Naive B cell (primary cell): Measurements from ENCODE around the gene KCNS1. TPM values are rescaled to one million over a fixed set of nuclear protein-coding genes. Genes with fewer than 3 reads are reported as not detected.
"Not testable (repeated sequence)": the region's sequence is repeated elsewhere in the genome, so short reads cannot be mapped to it uniquely, and the experiment has no call there.

ENCODE experiments used
- ATAC-seq, 2 donors: fragments of 150-1000 bp; cut with Tn5 transposase; 2 replicates each; pipeline ENCODE4 v1.10.0; 2021; ENCODE audit warnings: low read depth in 2 of 2, mild to moderate bottlenecking in 2 of 2, moderate library complexity in 2 of 2
- DNase-seq: peaks from one replicate; pipeline ENCODE4 v3.0.0; 2022
- H3K27ac Mint-ChIP-seq, 6 donors: one replicate each; pipeline ENCODE4 v1.8.0; 2020 to 2022; ENCODE audit warnings: mild to moderate bottlenecking in 6 of 6, mixed read lengths in 6 of 6, moderate library complexity in 5 of 6, inconsistent platforms in 2 of 6
- H3K27me3 Mint-ChIP-seq, 3 donors: one replicate each; pipeline ENCODE4 v1.8.0; 2021 to 2022; ENCODE audit warnings: mixed read lengths in 3 of 3, mild to moderate bottlenecking in 1 of 3
- H3K36me3 Mint-ChIP-seq, 2 donors: one replicate each; pipeline ENCODE4 v1.8.0; 2020 to 2022; ENCODE audit warnings: mixed read lengths in 2 of 2, inconsistent platforms in 1 of 2, mild to moderate bottlenecking in 1 of 2
- H3K4me1 Mint-ChIP-seq, 3 donors: one replicate each; pipeline ENCODE4 v1.8.0; 2020 to 2022; ENCODE audit warnings: mixed read lengths in 3 of 3, inconsistent platforms in 1 of 3, mild to moderate bottlenecking in 1 of 3, moderate library complexity in 1 of 3
- H3K4me3 Mint-ChIP-seq, 8 donors: one replicate each; pipeline ENCODE4 v1.8.0; 2020 to 2022; ENCODE audit warnings: mild to moderate bottlenecking in 8 of 8, mixed read lengths in 8 of 8, moderate library complexity in 8 of 8, inconsistent platforms in 2 of 8
- H3K9me3 Mint-ChIP-seq, 7 donors: one replicate each; pipeline ENCODE4 v1.8.0; 2020 to 2022; ENCODE audit warnings: mixed read lengths in 7 of 7, mild to moderate bottlenecking in 5 of 7, inconsistent platforms in 2 of 7, moderate library complexity in 1 of 7
- polyA plus RNA-seq, 6 donors: library from polyadenylated mRNA; unstranded; fragments of 300-500 nt; fragmentation: Illumina TruSeq; gene quantifications; one replicate each; pipeline ENCODE4 v1.2.3, GENCODE V29; 2021; ENCODE audit warnings: low read depth in 6 of 6

The KCNS1 gene
- polyA plus RNA-seq, 6 donors from 2014 or later, result 0.06 to 0.26 (median 0.20) TPM; not detected in 2

- DNase-seq (no peak), ATAC-seq (no peak)
- Mint-ChIP-seq H3K4me1 (peaks cover 51 to 59% (median 54%) of the 10 kb centered on the region in 3 donors), H3K27me3 (no peaks in the 10 kb centered on the region), H3K4me3 (peak overlapping the region in 1 of 8 donors; percentile 42), H3K27ac (peak overlapping the region; percentile 7 to 93 (median 48)), H3K9me3 (no peaks in the 10 kb centered on the region), H3K36me3 (peaks cover 16% of the 10 kb centered on the region in 2 donors)
Measured at GRCh38 chr20:45064812-45065211, 36.1 kb downstream of the KCNS1 start.

DNA sequence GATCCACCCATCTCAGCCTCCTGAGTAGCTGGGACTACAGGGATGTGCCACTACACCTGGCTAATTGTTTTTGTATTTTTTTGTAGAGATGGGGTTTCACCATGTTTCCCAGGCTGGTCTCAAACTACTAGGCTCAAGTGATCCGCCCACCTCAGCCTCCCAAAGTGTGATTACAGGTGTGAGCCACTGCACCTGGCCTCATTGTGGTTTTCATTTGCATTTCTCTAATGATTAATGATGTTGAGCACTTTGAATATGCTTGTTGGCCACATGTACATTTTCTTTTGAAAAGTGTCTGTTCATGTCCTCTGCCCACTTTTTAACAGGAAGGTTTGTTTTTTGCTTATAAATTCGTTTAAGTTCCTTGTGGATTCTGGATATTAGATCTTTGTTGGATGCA lies 37.8 kb downstream of the KCNS1 start:
- DNase-seq, H3K9me3 Mint-ChIP-seq, ATAC-seq, H3K27me3 Mint-ChIP-seq: not testable (repeated sequence)
- H3K27ac Mint-ChIP-seq, result peak overlapping the region; percentile 37 to 86 (median 53)
- peaks cover under 1 to 16% of the 10 kb centered on the region in 2 donors for H3K36me3 Mint-ChIP-seq
- H3K4me3 Mint-ChIP-seq, result peak overlapping the region in 2 of 8 donors; percentile 19 to 21
- peaks cover 46 to 64% (median 60%) of the 10 kb centered on the region in 3 donors for H3K4me1 Mint-ChIP-seq

GRCh38 chr20:45061244-45061643 lies 39.7 kb downstream of the KCNS1 start:
- Mint-ChIP-seq H3K36me3 (peaks cover 8 to 11% of the 10 kb centered on the region in 2 donors), H3K9me3 (no peaks in the 10 kb centered on the region), H3K27me3 (no peaks in the 10 kb centered on the region), H3K27ac (peak overlapping the region in 5 of 6 donors; percentile 12 to 74 (median 60)), H3K4me3 (peak overlapping the region in 1 of 8 donors; percentile 74), H3K4me1 (peaks cover 44 to 64% (median 53%) of the 10 kb centered on the region in 3 donors)
- ATAC-seq (no peak), DNase-seq (no peak)

DNA sequence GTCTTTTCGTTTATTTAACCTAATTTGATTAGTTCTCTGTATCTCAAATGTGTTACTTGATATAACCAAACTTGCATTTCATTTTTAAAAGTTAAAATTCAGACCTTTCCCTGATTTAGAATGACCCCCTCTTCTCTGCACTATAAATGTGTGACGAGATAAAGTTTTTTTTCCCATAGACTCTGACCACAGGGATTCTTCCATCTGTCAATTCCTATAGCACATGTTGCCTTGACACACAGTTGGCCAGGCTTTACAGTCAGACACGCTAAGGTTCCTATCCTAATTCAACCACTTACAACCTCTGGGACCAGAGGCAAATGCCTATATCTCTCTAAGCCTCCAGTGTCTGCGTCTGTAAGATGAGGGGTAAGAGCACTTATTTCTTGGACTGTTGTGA lies 40.6 kb downstream of the KCNS1 start:
- no peak for ATAC-seq
- Mint-ChIP-seq H3K4me3 (peak overlapping the region in 1 of 8 donors; percentile 34), H3K4me1 (peaks cover 40 to 68% (median 59%) of the 10 kb centered on the region in 3 donors), H3K9me3 (no peaks in the 10 kb centered on the region), H3K27me3 (no peaks in the 10 kb centered on the region), H3K36me3 (peaks cover 12 to 17% of the 10 kb centered on the region in 2 donors), H3K27ac (peak overlapping the region in 5 of 6 donors; percentile 62 to 95 (median 68))
- no peak for DNase-seq

DNA sequence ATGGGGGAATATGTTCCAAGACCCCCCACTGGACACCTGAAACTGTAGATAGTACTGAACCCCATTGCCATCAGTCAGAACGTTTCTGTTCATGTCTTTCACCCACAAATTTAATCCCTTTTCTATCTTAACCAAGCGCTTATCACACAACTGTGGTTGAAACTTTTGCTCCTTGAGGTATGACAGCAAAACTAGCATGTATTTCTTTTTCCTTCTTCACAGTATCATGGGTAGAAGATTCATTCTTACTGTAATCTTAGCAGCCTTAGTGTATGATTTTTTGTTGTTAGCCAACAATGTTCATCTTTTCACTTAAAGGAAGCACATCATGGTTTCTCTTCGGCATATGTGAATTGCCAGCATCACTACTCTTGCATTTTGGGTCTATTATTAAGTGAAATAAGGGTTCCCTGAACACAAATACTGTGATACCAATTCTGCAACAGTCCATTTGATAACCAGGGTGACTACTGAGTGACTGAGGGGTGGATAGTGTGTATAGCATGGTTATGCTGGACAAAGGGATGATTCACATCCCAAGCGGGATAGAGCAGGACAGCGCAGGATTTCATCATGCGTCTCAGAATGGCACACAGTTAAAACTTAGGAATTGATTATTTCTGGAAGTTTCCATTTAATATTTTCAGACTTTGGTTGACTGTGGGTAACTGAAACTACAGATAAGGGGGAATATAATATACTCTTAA lies 41.8 kb downstream of the KCNS1 start:
- DNase-seq (no peak), ATAC-seq (no peak)
- no peaks in the 10 kb centered on the region for H3K9me3 Mint-ChIP-seq
- H3K4me1 Mint-ChIP-seq, result peaks cover 29 to 61% (median 55%) of the 10 kb centered on the region in 3 donors
- H3K4me3 Mint-ChIP-seq, result no peak overlapping the region
- H3K27me3 Mint-ChIP-seq, result no peaks in the 10 kb centered on the region
- peak overlapping the region in 5 of 6 donors; percentile 36 to 97 (median 71) for H3K27ac Mint-ChIP-seq
- peaks cover 16 to 24% of the 10 kb centered on the region in 2 donors for H3K36me3 Mint-ChIP-seq

GRCh38 chr20:45058168-45058850 lies 42.6 kb downstream of the KCNS1 start:
- ATAC-seq (no peak), DNase-seq (no peak)
- Mint-ChIP-seq H3K27ac (peak overlapping the region in 5 of 6 donors; percentile 36 to 82 (median 71)), H3K4me1 (peaks cover 31 to 60% (median 55%) of the 10 kb centered on the region in 3 donors), H3K4me3 (no peak overlapping the region), H3K9me3 (no peaks in the 10 kb centered on the region), H3K27me3 (no peaks in the 10 kb centered on the region), H3K36me3 (peaks cover 16 to 21% of the 10 kb centered on the region in 2 donors)

DNA sequence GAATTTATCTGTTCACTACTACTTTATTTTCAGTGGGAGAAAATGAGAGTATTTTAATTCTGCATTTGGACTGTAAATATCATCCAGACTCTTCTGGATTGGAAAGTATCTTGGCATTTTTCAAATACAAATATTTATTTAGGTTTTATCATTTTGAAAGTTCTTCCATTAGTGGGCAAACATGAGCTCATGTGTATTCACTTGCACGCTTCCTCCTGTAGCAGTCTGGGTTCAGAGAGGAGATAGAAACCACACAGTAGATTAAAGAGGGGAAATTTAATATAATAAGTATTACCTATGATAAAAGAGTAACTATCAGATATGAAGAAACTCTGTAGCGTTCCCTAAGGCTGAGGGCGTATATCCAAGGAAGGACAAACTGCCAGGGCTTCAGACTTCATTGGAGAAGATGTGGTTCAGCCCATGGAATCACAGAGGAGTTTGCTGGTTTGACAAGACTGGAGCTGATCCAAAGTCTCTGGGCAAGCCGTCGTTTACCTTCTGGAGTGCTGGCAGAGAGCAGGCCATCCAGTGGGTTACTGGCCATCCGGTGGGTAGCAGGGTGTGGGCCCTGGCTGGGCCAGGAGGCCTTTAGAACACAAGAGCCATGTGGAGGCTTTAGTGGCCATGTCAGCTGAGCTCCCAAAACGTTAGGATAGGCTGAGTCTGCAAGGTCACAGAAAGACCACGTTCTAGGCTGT lies 44.3 kb downstream of the KCNS1 start:
- H3K9me3 Mint-ChIP-seq, result no peaks in the 10 kb centered on the region
- H3K4me1 Mint-ChIP-seq, result peaks cover 43 to 74% (median 60%) of the 10 kb centered on the region in 3 donors
- H3K36me3 Mint-ChIP-seq, result peaks cover 16 to 20% of the 10 kb centered on the region in 2 donors
- no peaks in the 10 kb centered on the region for H3K27me3 Mint-ChIP-seq
- H3K27ac Mint-ChIP-seq, result peak overlapping the region; percentile 30 to 94 (median 72)
- DNase-seq (no peak), ATAC-seq (no peak)
- H3K4me3 Mint-ChIP-seq, result no peak overlapping the region

- no peak for ATAC-seq
- Mint-ChIP-seq H3K27me3 (no peaks in the 10 kb centered on the region), H3K4me3 (no peak overlapping the region)
Measured at GRCh38 chr20:45055056-45055455, 45.9 kb downstream of the KCNS1 start.

DNA sequence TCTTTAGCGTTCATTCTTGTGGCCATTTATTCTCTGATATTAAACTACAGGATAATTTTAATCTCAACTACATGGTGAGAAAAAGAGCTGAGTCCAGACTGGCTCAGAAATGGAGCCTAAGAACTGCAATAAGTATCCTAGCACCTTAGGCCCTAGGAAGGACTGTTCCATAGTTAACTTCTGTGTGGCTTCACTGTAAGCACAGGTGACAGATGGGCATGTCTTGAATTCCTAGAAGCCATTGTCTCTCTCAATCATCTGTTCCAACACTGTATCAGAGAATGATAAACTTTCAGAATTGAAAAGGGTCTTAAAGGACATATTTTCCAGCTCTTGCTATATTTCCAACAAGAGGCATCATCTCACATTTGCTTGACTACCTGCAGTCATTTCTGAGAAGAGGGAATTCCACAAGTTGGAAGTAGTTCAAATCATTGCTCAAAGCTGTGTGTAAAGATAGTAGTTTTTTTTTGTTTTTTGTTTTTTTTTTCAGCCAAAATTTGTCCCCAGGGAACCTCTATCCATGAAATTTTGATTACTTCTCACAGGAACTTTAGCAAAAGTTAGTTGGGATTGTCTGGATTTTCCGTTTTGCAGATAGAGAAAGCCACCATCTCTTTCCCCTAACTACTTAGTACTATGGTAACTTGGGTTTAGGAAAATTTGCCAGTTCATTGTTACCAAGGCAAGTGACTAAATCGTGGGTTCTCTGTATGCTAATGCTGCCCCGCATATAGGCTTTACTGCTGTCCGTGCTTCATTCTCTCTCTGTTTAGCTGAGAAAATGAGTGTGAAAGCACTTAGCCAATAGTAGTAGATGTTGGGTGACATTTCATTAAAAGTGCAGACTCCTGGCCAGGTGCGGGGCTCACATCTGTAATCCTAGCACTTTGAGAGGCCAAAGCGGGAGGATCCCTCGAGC lies 47.2 kb downstream of the KCNS1 start:
- peak overlapping the region in 6 of 8 donors; percentile 2 to 78 (median 64) for H3K4me3 Mint-ChIP-seq
- peaks cover 16 to 30% of the 10 kb centered on the region in 2 donors for H3K36me3 Mint-ChIP-seq
- H3K4me1 Mint-ChIP-seq, result peaks cover 45 to 75% (median 72%) of the 10 kb centered on the region in 3 donors
- no peak for ATAC-seq
- H3K27me3 Mint-ChIP-seq, result no peaks in the 10 kb centered on the region
- H3K27ac Mint-ChIP-seq, result peak overlapping the region; percentile 84 to 98 (median 93)
- H3K9me3 Mint-ChIP-seq, result no peaks in the 10 kb centered on the region
- DNase-seq, result no peak

More at GRCh38 chr20:45055056-45055455, 45.9 kb downstream of the KCNS1 start:
- Mint-ChIP-seq H3K36me3 (peaks cover 16 to 20% of the 10 kb centered on the region in 2 donors), H3K9me3 (no peaks in the 10 kb centered on the region), H3K27ac (peak overlapping the region; percentile 68 to 94 (median 90)), H3K4me1 (peaks cover 40 to 72% (median 65%) of the 10 kb centered on the region in 3 donors)
- DNase-seq, result no peak

GRCh38 chr20:45052698-45053429 lies 48.1 kb downstream of the KCNS1 start:
- peak overlapping the region; percentile 2 to 78 (median 70) for H3K4me3 Mint-ChIP-seq
- ATAC-seq, result no peak
- H3K27me3 Mint-ChIP-seq, result no peaks in the 10 kb centered on the region
- H3K27ac Mint-ChIP-seq, result peak overlapping the region; percentile 87 to 98 (median 93)
- peaks cover 16 to 31% of the 10 kb centered on the region in 2 donors for H3K36me3 Mint-ChIP-seq
- H3K4me1 Mint-ChIP-seq, result peaks cover 52 to 74% (median 72%) of the 10 kb centered on the region in 3 donors
- DNase-seq, result no peak
- no peaks in the 10 kb centered on the region for H3K9me3 Mint-ChIP-seq

DNA sequence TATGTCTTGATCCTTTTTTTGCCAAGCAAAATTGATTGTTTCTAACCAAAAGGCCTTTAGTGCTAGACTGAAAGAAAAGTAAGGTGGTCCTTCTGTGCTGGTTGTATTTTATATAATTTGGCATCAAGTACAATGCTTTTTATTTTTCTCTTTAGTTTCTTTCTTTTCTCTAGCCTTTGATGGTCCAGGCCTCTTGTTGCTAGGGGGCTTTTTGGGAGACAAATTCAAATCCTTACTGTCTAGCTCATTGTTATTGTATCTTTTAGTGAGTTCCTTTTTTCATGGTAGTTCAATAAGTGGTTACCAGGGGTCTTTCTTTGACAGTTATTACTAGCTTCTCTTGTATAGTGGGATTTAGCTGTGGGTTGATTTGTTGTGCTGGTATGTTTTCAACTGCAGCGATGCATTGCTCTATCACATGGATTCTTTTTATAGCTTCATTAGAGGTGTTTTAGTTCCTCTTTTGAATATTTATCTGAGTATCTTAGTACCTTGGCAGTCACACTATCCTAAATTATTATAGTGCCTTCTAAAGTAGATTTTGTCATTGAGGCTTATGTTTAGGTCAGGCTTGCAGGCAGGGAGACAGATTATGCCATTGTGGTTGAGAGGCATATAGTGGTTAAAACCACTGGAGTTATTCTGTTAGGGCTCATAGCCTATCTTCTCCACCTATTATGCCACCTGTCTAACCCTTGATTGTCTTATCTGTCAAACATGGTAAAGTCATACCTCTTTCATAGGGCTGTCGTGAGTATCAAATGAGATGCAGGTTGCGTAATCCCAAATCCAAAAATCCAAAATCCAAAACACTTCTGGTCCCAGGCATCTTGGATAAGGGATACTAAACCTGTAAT lies 49.5 kb downstream of the KCNS1 start:
- Mint-ChIP-seq H3K9me3 (no peaks in the 10 kb centered on the region), H3K27ac (peak overlapping the region; percentile 87 to 98 (median 93)), H3K36me3 (peaks cover 8 to 26% of the 10 kb centered on the region in 2 donors), H3K4me3 (peak overlapping the region; percentile 62 to 83 (median 74)), H3K27me3 (no peaks in the 10 kb centered on the region), H3K4me1 (peaks cover 55 to 75% (median 73%) of the 10 kb centered on the region in 3 donors)
- ATAC-seq (peak; percentile 89 to 90), DNase-seq (peak; percentile 61)
